Measurements from ENCODE around the gene PRKAR1A.

- no peak for TF ChIP-seq CTCF (IDR thresholded peaks at IDR 0.05; ENCODE audit: low read depth, low read length, missing input control)
- TF ChIP-seq SP1 (IDR thresholded peaks at IDR 0.05): no peak
Measured at GRCh38 chr17:68588362-68588761, 76.1 kb downstream of the PRKAR1A start.
